Trophoblast cell (in vitro differentiated cells and primary cell): ENCODE measurements around the gene MBOAT7.

Source experiments
- DNase-seq, 2 donors: peaks; one replicate each; pipeline ENCODE4 v3.0.0-alpha.2; 2016
- H2AFZ ChIP-seq: 2 replicates; pipeline ENCODE4 v1.6.1; 2013; ENCODE audit warnings: low read length, moderate library complexity, mild to moderate bottlenecking; ENCODE audit not compliant: insufficient read depth, poor library complexity
- H2AK5ac ChIP-seq: 2 replicates; pipeline ENCODE4 v1.6.1; 2013; ENCODE audit warnings: mild to moderate bottlenecking, low read length
- H2BK120ac ChIP-seq: 2 replicates; pipeline ENCODE4 v1.6.1; 2013; ENCODE audit warnings: low read length, mild to moderate bottlenecking, moderate library complexity; ENCODE audit not compliant: insufficient read depth, poor library complexity
- H2BK12ac ChIP-seq: 2 replicates; pipeline ENCODE4 v1.6.1; 2013; ENCODE audit warnings: mild to moderate bottlenecking, low read length, moderate library complexity
- H2BK5ac ChIP-seq: 2 replicates; pipeline ENCODE4 v1.6.1; 2013; ENCODE audit warnings: low read length, low read depth, moderate library complexity, mild to moderate bottlenecking; ENCODE audit not compliant: poor library complexity
- H3K14ac ChIP-seq: 2 replicates; pipeline ENCODE4 v1.6.1; 2013; ENCODE audit warnings: mild to moderate bottlenecking, low read length
- H3K18ac ChIP-seq: 2 replicates; pipeline ENCODE4 v1.6.1; 2013; ENCODE audit warnings: mild to moderate bottlenecking, low read length
- H3K23ac ChIP-seq: 2 replicates; pipeline ENCODE4 v1.6.1; 2013; ENCODE audit warnings: low read length
- H3K27ac ChIP-seq: 2 replicates; pipeline ENCODE4 v1.5.1; 2013; ENCODE audit warnings: low read depth, mild to moderate bottlenecking, inconsistent platforms, low read length, moderate library complexity
- H3K27me3 ChIP-seq: 2 replicates; pipeline ENCODE4 v1.6.1; 2013; ENCODE audit warnings: inconsistent platforms, mild to moderate bottlenecking, low read length, moderate library complexity; ENCODE audit not compliant: insufficient read depth
- H3K36me3 ChIP-seq, 2 experiments: 1 replicate in 1 of 2; 2 replicates in 1 of 2; pipeline ENCODE4 v1.6.1; 2013; ENCODE audit warnings: low read length in 2 of 2, mild to moderate bottlenecking in 2 of 2, moderate library complexity in 1 of 2; ENCODE audit not compliant: insufficient read depth in 2 of 2, control insufficient read depth in 1 of 2
- H3K4ac ChIP-seq: 2 replicates; pipeline ENCODE4 v1.6.1; 2013; ENCODE audit warnings: low read depth, mild to moderate bottlenecking, low read length, moderate library complexity
- H3K4me1 ChIP-seq, 2 experiments: 1 replicate in 1 of 2; 2 replicates in 1 of 2; pipeline ENCODE4 v1.6.1; 2013; ENCODE audit warnings: low read length in 2 of 2, mild to moderate bottlenecking in 2 of 2, moderate library complexity in 1 of 2; ENCODE audit not compliant: insufficient read depth in 2 of 2, control insufficient read depth in 1 of 2
- H3K4me2 ChIP-seq: 2 replicates; pipeline ENCODE4 v1.6.1; 2013; ENCODE audit warnings: inconsistent platforms, mild to moderate bottlenecking, low read length, moderate library complexity
- H3K4me3 ChIP-seq: 2 replicates; pipeline ENCODE4 v1.5.1; 2013; ENCODE audit warnings: mild to moderate bottlenecking, low read depth, low read length, inconsistent platforms
- H3K79me1 ChIP-seq: one replicate; pipeline ENCODE4 v1.6.1; 2013; ENCODE audit warnings: low read length
- H3K79me2 ChIP-seq: 2 replicates; pipeline ENCODE4 v1.6.1; 2013; ENCODE audit warnings: low read length, mild to moderate bottlenecking; ENCODE audit not compliant: control insufficient read depth, insufficient read depth, poor library complexity
- H3K9ac ChIP-seq: 2 replicates; pipeline ENCODE4 v1.6.1; 2013; ENCODE audit warnings: mild to moderate bottlenecking, low read length
- H3K9me3 ChIP-seq: 2 replicates; pipeline ENCODE4 v1.6.1; 2013; ENCODE audit warnings: low read depth, mild to moderate bottlenecking, control low read depth, inconsistent platforms, low read length; ENCODE audit not compliant: insufficient read depth
- H4K12ac ChIP-seq: 2 replicates; pipeline ENCODE4 v1.6.1; 2013; ENCODE audit warnings: low read depth, mild to moderate bottlenecking, low read length, moderate library complexity
- H4K8ac ChIP-seq: 2 replicates; pipeline ENCODE4 v1.6.1; 2013; ENCODE audit warnings: low read depth, mild to moderate bottlenecking, low read length, moderate library complexity
- H4K91ac ChIP-seq: one replicate; pipeline ENCODE4 v1.6.1; 2013; ENCODE audit warnings: low read depth, mild to moderate bottlenecking, low read length, moderate library complexity
- WGBS: extraction: QIAGEN DNeasy Blood & Tissue Kit; methylation state at CpG from one replicate; pipeline ENCODE4 v1.1.7; 2013; ENCODE audit warnings: missing lambda C conversion rate; ENCODE audit not compliant: insufficient read length, insufficient coverage; ENCODE audit errors: extremely low coverage; 5-methylcytosine and 5-hydroxymethylcytosine counted together

MBOAT7 gene

GRCh38 chr19:54141356-54141755 is 48.0 kb downstream of the MBOAT7 start:
- Histone ChIP-seq H3K4me3 (no peak overlapping the region), H3K9ac (no peak overlapping the region), H4K91ac (no peak overlapping the region), H3K79me1 (peaks cover 8% of the 10 kb centered on the region), H3K18ac (no peak overlapping the region), H2AFZ (no peak overlapping the region), H3K4me2 (no peak overlapping the region), H3K27ac (no peak overlapping the region), H4K8ac (no peak overlapping the region), H3K4me1 (peaks cover 6 to 10% of the 10 kb centered on the region in 2 experiments), H2BK120ac (no peak overlapping the region), H3K14ac (no peak overlapping the region), H3K36me3 (peaks cover 65 to 72% of the 10 kb centered on the region in 2 experiments), H3K4ac (peak overlapping the region; percentile 50), H2BK5ac (no peak overlapping the region), H3K79me2 (peaks cover 31% of the 10 kb centered on the region), H4K12ac (no peak overlapping the region), H3K27me3 (no peaks in the 10 kb centered on the region), H3K9me3 (no peaks in the 10 kb centered on the region), H2AK5ac (no peak overlapping the region), H3K23ac (no peak overlapping the region), H2BK12ac (no peak overlapping the region)
- no CpG with 5 or more reads among the region's 3 CpGs for WGBS
- DNase-seq: no peak

- Histone ChIP-seq H3K9me3 (peaks cover 1% of the 10 kb centered on the region), H2BK5ac (no peak overlapping the region), H2BK120ac (no peak overlapping the region), H3K79me1 (peaks cover 8% of the 10 kb centered on the region), H2BK12ac (no peak overlapping the region), H4K8ac (no peak overlapping the region), H3K4me2 (peak overlapping the region; percentile 64), H3K9ac (peak overlapping the region; percentile 55), H4K12ac (peak overlapping the region; percentile 28), H3K23ac (no peak overlapping the region), H2AK5ac (peak overlapping the region; percentile 95), H3K27ac (no peak overlapping the region), H3K4me1 (peaks cover 11 to 15% of the 10 kb centered on the region in 2 experiments), H2AFZ (peak overlapping the region; percentile 1), H3K18ac (no peak overlapping the region), H3K79me2 (peaks cover 31% of the 10 kb centered on the region), H4K91ac (peak overlapping the region; percentile 99), H3K4ac (peak overlapping the region; percentile 100), H3K36me3 (peaks cover 38 to 45% of the 10 kb centered on the region in 2 experiments), H3K27me3 (no peaks in the 10 kb centered on the region), H3K4me3 (peak overlapping the region; percentile 95), H3K14ac (peak overlapping the region; percentile 22)
- no CpG with 5 or more reads among the region's 31 CpGs for WGBS
- DNase-seq: no peak
Observed at GRCh38 chr19:54138489-54139256, 50.7 kb downstream of the MBOAT7 start.

DNA sequence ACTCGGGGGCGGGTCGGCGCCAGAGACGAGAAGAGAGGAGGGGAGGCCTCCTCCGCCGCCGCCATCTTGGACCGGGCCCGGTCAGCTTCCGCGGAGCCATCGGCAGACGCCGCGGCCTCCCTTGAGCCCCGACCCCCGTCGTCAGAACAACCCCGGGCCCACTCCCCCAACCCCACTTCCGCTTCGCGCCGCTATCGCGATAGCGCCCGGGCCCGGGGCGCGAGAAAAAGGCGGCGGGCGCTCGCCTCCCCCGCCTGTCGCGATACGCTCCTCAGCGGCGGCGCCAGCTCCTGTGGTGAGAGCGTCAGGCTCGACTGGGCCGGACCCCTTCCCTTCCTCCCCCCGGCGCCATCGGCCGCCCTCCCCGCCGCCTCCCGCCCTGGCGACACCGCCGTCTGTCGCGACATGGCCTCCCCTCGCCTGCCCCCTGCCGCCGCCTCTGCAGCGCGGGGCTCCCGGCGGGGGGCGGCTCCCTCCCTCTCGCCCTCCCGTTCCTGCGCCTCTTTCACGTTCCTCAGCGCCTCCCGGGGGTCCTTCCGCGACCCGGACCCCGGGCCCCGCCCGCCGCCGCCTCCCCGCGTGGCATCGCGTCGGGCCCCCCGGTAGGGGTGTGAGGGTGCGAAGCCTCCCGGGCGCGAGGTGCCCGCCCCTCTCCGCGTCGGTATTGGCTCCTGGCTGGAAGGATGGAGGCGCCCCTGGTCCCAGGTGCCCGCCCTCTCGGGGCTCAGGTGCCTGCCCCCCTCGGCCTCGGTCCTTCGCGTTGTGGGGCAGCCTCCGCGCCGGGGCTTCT is 51.5 kb downstream of the MBOAT7 start, which contains the start of gene CNOT3:
TSS of gene CNOT3 (plus strand) at position 64 of the 790 bp plus-strand sequence. CDS start 5,217 bp downstream, outside the sequence.
- Histone ChIP-seq H3K14ac (peak within 1 kb of the TSS; percentile 96), H3K27ac (peak within 1 kb of the TSS; percentile 60), H2BK120ac (peak within 1 kb of the TSS; percentile 85), H3K4me1 (peaks cover 11 to 15% of the 10 kb centered on the region in 2 experiments), H2AK5ac (peak within 1 kb of the TSS; percentile 95), H3K27me3 (no peaks in the 10 kb centered on the region), H3K4me2 (peak within 1 kb of the TSS; percentile 83), H3K4me3 (peak within 1 kb of the TSS; percentile 95), H3K4ac (peak within 1 kb of the TSS; percentile 100), H3K79me2 (peaks cover 31% of the 10 kb centered on the region), H2BK5ac (peak within 1 kb of the TSS; percentile 85), H3K79me1 (peaks cover 8% of the 10 kb centered on the region), H2BK12ac (no peak within 1 kb of the TSS), H4K12ac (peak within 1 kb of the TSS; percentile 92), H3K9me3 (peaks cover 3% of the 10 kb centered on the region), H2AFZ (peak within 1 kb of the TSS; percentile 81), H4K8ac (peak within 1 kb of the TSS; percentile 90), H4K91ac (peak within 1 kb of the TSS; percentile 99), H3K9ac (peak within 1 kb of the TSS; percentile 94), H3K36me3 (peaks cover 32 to 40% of the 10 kb centered on the region in 2 experiments), H3K23ac (peak within 1 kb of the TSS; percentile 9), H3K18ac (peak within 1 kb of the TSS; percentile 95)
- no CpG with 5 or more reads among the region's 103 CpGs for WGBS
- no peak for DNase-seq

- Histone ChIP-seq H3K9me3 (peaks cover 3% of the 10 kb centered on the region), H3K4me2 (peak overlapping the region; percentile 83), H3K23ac (peak overlapping the region; percentile 9)
Observed at GRCh38 chr19:54136864-54137698, 52.3 kb downstream of the MBOAT7 start.

More at GRCh38 chr19:54136864-54137698, 52.3 kb downstream of the MBOAT7 start:
- WGBS: no CpG with 5 or more reads among the region's 46 CpGs
- Histone ChIP-seq H3K27me3 (no peaks in the 10 kb centered on the region), H3K27ac (peak overlapping the region; percentile 45), H3K79me2 (peaks cover 31% of the 10 kb centered on the region), H3K4me3 (peak overlapping the region; percentile 57), H2BK12ac (no peak overlapping the region), H2BK120ac (no peak overlapping the region), H2AK5ac (no peak overlapping the region), H3K36me3 (peaks cover 24 to 34% of the 10 kb centered on the region in 2 experiments), H3K79me1 (peaks cover 8% of the 10 kb centered on the region), H3K9ac (peak overlapping the region; percentile 44), H3K4me1 (peaks cover 11 to 15% of the 10 kb centered on the region in 2 experiments), H2AFZ (peak overlapping the region; percentile 42), H2BK5ac (no peak overlapping the region), H4K91ac (no peak overlapping the region), H3K4ac (no peak overlapping the region), H4K8ac (no peak overlapping the region), H3K14ac (no peak overlapping the region), H4K12ac (no peak overlapping the region), H3K18ac (peak overlapping the region; percentile 12)
- peak; percentile 100 for DNase-seq
